Stimulated activated CD8-positive, alpha-beta memory T cell treated with anti-CD3 and anti-CD28 coated beads, Interleukin-7, amount 100 ng/mL, for 48 hours (primary cell): ENCODE measurements around the gene PAAF1.

Source experiments
- DNase-seq, 2 donors: peaks; one replicate each; pipeline ENCODE4 v3.0.0-alpha.2; 2020; ENCODE audit warnings: low read depth in 1 of 2; ENCODE audit errors: extremely low read depth in 1 of 2

PAAF1 gene

GRCh38 chr11:73969991-73970800 is 93.4 kb downstream of the PAAF1 start:
- no peak for DNase-seq

GRCh38 chr11:73971175-73971719 is 94.4 kb downstream of the PAAF1 start:
- DNase-seq: no peak

- DNase-seq: no peak
Measured at GRCh38 chr11:73972187-73972586, 95.4 kb downstream of the PAAF1 start.

GRCh38 chr11:73972620-73973449 is 96.0 kb downstream of the PAAF1 start:
- DNase-seq: no peak

GRCh38 chr11:73974604-73975478 is 98.0 kb downstream of the PAAF1 start:
- no peak for DNase-seq

GRCh38 chr11:73975479-73975757 is 98.6 kb downstream of the PAAF1 start:
- DNase-seq: no peak

GRCh38 chr11:73976451-73977151 is 99.8 kb downstream of the PAAF1 start:
- DNase-seq: no peak

- no peak for DNase-seq
Measured at GRCh38 chr11:73977856-73978519, 101.2 kb downstream of the PAAF1 start.

GRCh38 chr11:73978576-73979086 is 101.8 kb downstream of the PAAF1 start:
- no peak for DNase-seq

GRCh38 chr11:73980001-73980961 is 103.5 kb downstream of the PAAF1 start:
- peak in 1 of 2 donors; percentile 71 for DNase-seq
